ENCODE data around the gene UNC5CL.

The UNC5CL gene, protein sequence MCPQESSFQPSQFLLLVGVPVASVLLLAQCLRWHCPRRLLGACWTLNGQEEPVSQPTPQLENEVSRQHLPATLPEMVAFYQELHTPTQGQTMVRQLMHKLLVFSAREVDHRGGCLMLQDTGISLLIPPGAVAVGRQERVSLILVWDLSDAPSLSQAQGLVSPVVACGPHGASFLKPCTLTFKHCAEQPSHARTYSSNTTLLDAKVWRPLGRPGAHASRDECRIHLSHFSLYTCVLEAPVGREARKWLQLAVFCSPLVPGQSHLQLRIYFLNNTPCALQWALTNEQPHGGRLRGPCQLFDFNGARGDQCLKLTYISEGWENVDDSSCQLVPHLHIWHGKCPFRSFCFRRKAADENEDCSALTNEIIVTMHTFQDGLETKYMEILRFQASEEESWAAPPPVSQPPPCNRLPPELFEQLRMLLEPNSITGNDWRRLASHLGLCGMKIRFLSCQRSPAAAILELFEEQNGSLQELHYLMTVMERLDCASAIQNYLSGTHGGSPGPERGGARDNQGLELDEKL

DNA sequence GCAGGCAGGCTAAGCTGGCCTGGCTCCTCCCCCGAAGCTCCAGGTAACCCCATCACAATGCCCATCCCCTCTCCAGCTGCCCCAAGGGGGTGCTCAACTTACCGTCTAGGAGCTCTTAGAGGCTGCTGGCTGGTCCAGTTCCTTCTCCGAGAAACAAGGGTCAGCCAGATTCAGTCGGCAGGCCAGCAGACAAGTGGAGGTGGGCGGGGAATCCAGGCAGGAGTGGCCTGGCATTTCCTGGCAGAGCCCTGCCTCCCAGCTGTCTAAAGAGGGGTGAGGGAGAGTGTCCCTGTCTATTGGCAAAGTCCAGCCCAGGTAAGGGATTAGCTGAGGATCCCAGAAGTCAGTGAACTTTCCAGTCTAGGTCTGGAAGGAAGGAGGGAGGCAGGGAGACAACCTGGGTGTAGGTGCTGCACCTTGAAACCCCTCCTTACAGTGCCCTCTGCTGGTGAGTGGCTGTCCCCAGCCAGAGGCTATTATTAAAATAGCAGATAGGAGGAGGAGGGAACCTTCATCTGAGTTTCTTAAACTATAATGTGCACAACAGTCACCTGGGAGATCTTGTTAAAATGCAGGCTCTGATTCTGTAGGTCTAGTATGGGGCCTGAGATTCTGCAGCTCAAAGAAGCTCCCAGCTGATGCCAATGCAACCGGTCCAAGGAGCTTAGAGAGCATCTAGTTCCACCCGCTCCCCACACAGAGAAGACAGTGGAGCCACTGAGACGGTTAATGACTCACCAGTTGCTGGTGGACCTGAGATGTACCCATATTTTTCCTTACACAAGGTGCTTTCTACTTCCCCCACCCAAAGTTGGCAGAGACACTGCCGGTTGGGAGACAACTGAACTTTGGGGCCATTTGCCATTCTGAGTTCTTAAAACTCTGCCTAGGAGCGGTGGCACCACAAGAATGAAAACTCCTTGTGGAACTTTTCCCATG lies at the start of gene UNC5CL:
UNC5CL (minus strand) TSS at position 162 of the 939 bp plus-strand sequence. CDS start 4,147 bp downstream, outside the sequence.
- peak; percentile 68 for DNase-seq

DNA sequence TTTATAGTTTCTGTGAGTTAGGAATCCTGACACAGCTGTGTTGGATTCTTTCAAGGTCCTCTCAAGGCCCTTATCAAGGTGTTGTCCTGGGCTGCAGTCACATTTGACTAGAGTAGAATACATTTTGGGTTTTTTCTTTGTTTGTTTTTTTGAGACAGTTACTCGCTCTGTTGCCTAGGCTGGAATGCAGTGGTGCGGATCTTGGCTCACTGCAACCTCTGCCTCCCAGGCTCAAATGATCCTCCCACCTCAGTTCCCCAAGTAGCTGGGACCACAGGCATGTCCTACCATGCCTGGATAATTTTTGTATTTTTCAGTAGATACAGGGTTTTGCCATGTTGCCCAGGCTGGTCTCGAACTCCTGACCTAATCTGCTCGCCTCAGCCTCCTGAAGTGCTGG lies 49.4 kb upstream of the UNC5CL start:
- no peak for DNase-seq

DNA sequence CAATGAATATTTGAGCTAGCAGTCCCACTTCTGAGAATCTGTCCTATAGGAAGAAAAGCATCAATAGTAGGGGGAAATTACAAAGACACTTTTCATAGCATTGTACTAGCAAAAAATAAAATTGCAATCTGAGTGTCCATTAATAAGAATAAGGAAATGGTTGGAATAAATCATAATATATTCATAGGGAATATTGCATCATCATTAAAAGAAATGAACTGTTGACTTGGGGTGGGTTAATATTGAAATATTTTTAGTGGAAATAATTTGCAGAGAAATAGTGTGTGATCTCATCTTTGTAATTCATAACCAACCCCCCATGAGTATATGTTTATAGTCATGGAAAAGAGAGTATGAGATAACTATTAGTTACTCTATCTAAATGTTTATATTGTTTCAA lies 46.2 kb upstream of the UNC5CL start:
- no peak for DNase-seq

DNA sequence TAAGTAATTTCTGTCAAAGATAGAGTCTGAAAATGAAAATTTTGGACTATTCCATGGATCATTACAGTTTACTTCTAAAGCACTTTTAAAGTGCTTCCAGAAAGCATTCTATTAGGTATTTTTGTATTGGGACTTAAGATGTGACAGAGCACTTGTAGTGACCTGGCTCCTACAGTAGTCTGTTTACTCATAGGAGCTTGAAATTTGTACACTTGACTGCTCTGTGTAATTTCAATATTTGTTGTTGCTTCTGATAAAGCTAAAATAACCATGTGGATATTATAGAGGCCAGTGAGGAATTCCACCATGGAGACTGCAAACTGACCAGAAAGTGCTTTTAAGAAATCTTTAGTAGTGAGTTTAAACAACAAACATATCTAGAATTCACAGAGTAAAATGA lies 44.1 kb upstream of the UNC5CL start:
- DNase-seq, result no peak

DNA sequence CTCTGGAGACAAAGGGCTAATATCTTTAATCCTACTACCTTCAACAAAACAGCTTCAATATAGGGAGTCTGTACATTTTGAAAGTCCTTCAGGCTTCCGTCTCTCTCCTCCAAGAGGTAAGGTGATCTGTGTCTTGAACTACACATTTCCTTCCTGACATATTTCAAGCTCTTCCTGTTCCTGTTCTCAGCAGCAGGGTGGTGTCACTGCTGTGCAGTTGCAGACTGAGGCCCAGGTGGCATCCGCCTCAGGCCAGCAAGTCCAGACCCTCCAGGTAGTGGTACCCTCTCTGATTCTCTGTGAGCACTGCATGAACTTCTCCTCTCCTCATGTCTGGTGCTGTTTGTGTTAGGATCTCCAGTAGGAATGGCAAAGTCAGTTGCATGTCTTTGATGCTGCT lies 41.6 kb upstream of the UNC5CL start:
- no peak for DNase-seq

DNA sequence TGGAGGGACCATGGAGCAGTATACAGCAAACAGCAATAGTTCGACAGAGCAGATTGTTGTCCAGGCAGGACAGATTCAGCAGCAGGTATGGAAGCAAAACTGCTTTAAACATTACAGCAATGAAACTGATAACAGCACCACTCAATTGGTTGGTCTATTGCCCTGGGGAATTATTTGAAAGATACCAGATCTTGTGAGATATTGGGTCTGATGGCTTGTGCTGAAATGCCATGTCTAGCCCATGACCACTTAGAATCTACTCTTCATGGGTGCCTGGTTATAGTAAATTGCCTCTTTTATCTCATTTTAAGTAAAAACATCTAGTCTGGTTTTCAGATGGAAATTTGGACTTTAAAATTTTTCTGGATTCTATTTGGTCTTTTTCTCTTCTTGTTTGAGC lies 40.1 kb upstream of the UNC5CL start:
- no peak for DNase-seq

DNA sequence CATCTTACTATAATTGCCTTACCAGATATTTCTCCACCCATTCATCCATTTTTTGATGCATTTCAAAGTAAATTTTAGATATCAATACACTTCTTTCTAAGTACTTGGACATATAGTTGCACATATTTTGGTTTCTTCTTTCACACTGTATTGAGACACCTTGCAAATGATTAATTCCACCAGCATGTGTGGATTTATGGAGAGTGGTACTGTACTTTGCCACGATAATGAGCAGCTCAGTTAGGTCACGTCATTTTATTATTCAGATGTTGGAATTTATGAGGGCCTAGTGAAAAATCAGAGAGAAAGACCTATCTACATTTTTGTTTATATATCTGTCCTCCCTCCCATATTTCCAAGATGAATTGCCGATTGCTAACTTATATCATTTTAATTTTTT lies 39.1 kb upstream of the UNC5CL start:
- no peak for DNase-seq

DNA sequence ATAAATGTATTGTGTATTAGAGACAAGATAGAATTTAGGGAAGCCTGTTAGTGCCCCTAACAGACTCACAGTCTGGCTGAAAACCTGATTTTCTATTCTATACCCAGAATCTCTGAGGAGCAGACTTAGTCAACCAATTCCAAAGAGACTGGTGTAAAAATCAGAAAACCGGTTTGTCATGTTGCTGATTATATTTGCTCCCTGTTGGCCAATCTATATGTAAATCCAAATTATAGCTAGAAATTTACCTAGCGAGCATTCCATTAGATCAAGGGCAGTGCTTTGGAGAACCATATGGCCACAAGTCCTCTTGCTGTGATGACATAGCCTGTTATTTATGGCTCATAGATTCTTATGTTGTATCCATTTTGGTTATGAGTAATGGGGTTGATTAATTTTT lies 38.5 kb upstream of the UNC5CL start:
- no peak for DNase-seq

DNA sequence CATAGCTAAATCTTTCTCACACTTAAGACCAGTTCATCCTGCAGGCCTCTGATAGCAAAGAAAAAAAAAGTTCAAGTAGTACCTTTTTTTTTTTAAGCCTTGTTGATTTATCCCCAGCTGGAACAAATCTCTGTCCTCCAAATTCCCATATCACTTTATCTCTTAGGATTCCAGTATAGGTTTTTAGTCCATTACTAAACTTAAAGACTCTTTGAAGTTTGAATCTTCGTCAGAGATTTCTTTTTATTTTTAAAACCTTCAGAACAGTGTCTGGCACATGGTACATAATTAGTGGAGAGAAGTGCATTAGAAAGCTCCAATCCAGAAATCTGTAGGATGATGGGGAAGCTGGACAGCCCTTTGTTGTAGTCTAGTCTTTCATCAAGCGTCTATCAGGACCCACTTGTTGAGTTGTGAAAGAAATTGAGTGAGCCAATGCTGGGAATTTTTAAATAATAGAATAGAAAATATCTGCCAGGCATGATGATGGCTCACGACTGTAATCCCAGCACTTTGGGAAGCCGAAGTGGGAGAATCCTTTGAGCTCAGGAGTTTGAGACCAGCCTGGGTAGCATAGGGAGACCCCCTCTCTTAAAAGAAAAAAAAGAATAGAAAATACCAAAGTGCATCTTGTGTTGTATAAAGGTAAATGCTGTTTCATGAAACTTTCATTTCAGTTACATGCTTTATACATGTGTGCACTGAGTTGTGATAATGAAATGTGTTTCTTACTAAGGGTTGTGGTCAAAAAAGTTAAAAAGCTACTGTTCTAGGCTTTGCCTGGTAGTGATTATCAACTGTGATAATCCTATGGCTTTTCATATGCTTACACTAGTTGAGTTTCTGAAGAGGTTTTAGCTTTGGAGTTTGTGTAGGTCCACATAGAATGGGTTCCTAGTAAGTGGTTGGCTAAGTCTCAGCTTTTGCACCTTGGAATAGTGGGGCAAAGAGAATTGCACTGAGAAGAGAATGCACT lies 36.9 kb upstream of the UNC5CL start:
- no peak for DNase-seq

DNA sequence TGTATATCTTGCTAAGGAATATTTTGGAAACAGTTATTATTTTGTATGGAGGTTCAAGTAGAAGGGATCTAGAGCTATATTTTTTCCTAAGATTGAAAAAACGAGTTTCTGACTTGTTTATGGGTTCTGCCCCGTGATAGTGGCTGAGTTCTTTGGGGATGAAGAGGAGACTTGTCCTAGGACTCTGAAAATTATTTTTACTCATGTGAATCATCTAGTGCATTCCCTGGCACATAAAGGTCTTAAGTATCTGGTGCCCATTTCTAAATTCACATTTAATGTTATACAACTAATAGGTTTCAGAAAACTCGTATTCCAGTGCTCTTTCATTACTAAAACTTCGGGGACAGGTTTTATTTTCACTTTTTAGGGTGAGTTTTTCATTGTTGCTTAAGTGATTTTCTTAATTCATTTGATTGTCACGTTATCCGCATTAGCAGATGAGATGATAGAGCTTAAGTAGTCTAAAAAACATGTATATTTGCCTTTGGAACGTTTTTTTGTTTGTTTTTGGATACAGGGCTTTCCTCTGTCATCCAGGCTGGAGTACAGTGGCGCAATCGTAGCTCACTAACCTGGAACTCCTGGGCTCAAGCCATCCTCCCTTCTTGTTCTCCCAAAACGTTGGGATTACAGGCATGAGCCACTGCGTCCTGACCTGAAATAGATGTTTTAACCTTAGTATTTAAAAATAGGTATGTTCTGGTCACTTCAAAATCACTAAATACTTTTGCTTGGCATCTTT lies 35.8 kb upstream of the UNC5CL start:
- no peak for DNase-seq

DNA sequence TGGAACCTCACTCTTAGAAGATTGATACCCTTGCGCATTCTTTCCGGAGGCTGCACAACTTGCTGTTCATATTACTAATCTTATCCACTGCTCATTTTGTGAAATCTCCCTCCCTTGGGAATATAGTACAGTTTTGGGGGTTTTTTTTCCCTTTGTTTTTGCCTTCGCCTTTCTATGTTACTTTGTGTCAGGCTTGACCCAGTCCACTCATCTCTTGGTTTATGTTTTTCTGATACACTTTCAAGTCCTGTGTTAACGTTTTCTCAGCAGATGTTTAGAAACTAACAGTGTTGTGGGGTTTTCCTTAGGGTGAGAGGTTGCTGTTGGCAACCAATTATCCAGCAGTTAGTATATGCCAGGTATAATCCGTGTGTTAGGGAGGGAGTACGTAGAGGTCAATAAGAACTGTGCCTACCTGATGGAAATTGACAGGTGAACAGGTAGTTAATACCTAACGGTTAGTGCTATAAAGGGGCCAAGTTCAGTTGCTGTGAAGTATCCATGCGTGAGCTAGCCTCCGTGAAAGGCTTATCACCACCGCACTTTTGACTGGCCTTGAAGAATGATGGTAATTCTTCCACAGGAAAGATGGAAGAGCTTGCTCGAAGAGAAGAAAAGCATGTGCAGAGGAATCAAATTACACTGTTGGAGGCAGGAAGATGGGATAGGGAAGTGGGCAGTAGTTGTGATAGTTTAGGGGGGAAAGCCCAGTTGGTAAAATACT lies 35.1 kb upstream of the UNC5CL start:
- no peak for DNase-seq

DNA sequence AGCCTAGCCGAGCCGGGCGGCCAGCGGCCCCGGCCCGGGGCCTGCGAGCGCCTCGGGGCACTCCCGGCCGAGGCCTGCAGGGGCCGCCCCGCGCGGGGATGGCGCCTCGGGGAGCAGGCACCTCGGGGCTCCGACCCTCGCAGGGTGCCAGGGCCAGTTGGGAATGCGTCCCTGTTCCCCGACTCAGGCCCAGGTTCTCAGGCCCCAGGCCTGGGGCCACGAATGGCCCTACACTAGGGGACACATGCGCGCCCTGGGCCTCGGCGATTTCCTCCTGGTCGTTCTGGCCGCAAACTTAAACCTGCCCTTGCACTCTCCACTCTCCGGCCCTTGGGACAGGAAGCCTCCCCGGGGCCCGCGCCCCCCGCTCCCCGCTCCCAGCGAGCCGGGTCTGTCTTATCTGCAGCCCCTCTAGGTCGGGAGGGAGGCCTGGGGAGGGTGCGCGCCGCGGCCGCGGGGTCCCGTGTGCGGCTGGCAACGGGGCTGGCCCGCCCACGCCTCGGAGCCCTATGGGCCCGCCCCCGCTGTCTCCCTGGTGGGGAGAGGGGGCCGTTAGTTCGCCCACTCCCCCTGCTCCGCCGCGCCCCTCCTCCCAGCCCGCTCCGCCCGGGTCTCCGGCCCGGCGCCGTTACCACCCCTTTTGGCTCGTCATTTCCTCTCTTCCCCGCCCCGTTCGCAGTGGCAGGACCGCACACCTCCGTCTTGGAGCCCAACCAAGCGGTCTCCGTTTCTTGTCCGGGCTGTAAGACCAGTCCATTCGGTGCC lies 34.4 kb upstream of the UNC5CL start:
- peak; percentile 51 for DNase-seq

DNA sequence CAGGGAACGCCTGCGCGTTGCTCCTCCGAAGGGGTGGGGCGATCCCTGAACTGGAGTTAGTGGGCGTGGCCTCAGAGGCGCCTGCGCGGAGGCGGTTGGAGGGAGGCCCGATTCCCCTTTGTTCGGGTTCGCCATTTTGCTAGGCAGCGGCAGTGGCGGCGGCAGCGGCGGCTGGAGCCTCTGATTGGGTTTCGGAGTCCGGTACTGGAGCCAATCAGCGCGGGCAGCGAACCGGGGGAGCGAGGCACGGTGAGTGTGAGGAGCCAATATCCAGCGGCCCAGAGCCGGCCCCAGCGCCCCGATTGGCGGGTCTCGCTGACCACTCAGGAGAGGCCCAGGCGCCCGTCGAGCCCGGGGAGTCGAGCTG lies 33.8 kb upstream of the UNC5CL start, which contains the start of gene NFYA:
NFYA (plus strand) TSS at position 139 of the 367 bp plus-strand sequence. CDS start 6,116 bp downstream, outside the sequence.
- DNase-seq, result peak; percentile 92

DNA sequence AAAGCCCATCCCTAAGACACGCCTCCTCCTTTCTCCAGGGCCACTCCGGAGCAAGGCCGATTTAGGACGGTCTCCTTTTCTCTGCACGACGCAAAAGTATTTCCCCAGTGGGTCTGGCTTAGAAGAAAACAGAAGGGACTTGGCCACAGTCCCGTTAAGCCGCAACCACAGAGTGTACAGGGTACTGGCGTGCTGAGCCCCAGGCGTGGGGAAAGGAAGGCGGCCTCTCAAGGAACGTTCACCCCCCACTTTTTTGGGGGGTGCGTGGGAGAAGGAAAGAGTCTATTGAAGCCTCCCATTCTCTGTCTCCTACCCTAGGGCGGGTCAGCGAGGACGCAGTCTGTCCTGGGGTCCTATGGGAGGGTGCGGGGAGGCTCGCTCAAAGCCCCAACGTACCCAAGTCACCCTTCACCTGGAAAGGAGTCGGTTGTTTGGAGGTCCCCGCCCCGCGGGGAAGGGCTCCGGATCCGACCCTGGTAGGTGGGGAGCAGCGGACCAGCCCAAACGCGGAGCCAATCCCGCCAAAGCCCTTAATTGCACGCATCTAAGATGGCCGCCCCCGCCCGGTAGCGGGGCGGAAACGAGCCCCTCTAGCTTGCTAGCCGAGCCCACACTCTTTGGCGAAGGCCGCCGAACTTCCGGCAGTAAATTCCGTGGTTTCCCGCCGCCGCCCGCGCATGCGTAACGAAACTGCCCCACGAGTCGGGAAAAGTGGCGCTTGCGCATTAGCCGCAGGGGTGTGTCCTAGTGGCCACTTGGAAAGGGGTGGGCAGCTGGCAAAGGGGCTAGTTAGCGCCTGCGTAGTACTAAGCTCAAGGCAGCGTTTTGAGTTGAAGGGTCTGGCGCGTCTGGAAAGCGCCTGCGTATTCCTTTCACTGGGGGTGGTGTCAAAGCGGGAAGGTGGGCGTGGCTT lies 33.2 kb upstream of the UNC5CL start, which contains the start of gene OARD1:
OARD1 (minus strand) TSS at position 434 of the 913 bp plus-strand sequence. CDS start 722 bp downstream, outside the sequence.
- DNase-seq, result peak; percentile 80

DNA sequence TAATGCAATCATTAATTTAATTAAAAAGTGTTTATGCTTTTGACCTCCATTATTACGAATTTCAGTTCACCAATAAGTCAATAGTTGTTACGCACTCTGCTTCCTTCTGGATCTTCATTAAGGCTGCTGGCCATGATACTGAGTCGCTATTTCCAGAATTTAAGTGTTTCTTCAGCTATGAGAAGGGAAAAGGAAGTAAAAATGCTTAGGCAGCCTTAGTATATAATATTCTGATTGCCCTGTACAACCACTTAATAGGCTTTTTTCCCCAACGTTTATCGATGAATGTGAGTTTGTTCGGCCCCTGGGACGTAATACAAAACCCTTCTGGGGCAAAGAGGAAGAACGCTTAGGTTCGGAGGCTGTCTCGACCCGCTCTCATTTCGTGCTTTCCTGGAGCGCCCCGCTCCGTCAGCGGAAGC lies 32.5 kb upstream of the UNC5CL start:
- no peak for DNase-seq

DNA sequence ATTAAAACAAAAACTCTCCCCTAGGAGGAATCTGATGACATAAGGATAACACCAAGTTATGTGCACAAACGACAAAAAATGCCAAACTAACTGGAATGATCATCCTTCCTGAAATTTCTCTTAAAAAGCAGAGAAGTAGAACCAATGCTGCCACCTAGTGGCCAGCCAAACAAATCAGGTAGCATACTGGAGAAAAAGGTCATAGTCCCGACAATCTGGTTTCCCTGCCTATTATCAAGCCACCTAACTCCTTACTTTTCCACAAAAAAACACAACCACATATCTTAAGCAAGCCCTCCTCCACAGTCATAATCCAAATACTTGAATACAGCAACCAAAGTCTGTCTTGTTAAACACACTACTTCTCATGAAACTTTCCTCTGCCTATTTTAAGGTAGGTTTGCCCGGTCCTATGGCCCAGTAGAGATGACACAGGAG lies 27.9 kb upstream of the UNC5CL start:
- no peak for DNase-seq

DNA sequence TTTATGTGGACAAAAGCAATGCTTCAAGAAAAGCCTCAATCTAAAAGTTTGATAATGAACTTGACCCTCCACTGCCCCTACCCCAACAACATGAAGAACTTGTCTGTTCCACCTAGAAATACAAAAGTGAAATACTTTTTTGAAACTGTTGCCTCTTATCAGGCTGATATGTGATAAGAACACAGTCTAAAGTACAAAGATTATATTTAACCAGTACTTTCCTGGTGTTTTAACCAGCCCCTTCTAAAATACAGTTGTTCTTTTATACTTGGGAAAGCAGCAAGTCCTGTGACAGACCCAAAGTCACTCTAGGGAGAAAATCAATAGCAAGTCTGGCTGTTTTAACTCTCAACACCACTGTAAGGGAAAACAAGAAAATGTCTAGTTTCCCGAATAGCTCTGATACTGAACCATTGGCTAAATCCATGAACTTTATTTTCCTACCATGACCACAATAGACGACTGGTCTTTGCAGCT lies 26.6 kb upstream of the UNC5CL start:
- no peak for DNase-seq

DNA sequence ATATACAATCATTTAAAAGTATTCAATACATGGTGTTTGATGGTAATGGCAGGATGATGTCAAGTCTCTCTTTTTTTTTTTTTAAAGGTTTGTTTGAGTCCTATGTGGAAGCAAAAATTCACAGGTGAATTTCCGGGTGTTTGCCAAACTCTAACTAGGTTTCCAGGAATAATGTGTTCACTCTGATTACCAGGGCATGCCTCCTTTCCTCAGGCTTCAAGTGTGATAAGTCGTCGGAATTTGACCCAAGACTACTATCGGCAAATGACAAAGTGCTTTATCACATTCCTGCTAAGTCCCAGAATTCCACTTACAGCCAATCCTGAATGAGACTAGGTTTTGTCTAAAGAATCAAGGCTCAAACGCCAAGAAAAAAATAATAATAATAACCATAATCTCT lies 25.8 kb upstream of the UNC5CL start:
- no peak for DNase-seq

DNA sequence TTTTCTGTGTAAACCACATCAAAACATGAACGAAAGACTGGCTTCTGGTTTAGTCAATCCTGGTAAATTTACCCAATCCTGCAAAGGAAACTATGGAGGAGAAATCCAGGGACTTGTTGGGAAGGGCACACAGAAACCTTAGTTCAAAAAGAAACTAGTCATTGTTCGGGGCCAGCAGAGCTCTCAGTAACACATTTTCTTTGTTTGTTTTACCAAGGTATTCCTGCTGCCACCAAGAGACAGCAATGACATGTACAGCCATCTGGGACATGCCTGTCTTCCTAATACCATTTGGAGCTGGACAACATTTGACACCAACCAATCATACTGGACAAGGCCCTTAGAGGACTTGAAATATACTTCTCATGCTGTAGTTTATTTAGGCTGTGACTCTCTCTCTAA lies 24.9 kb upstream of the UNC5CL start:
- DNase-seq, result no peak
